ENCODE results near the gene HOXA5.

HOXA5 gene

GRCh38 chr7:27096768-27097514 is 46.5 kb downstream of the HOXA5 start:
- Histone ChIP-seq H3K79me2 (ENCODE audit: insufficient read depth, low read depth) (peaks cover 16% of the 10 kb centered on the region), H3K36me3 (ENCODE audit: insufficient read depth) (no peaks in the 10 kb centered on the region), H3K4me3 (IDR thresholded peaks at IDR 0.05; ENCODE audit: insufficient read depth, low read depth, low read length) (no peak overlapping the region), H3K4me2 (peak overlapping the region; percentile 89), H2AFZ (ENCODE audit: low read depth) (peak overlapping the region; percentile 90), H4K20me1 (ENCODE audit: insufficient read depth) (no peaks in the 10 kb centered on the region; the same call in 1 of the 2 replicates), H3K9ac (peak overlapping the region; percentile 61; the same call in 1 of the 2 replicates), H3K27ac (peak overlapping the region; percentile 59), H3K27me3 (ENCODE audit: insufficient read depth, low read depth) (no peaks in the 10 kb centered on the region), H3K4me1 (ENCODE audit: low read depth, poor library complexity, severe bottlenecking) (peaks cover 7% of the 10 kb centered on the region)
- TF ChIP-seq, protein P1, sequence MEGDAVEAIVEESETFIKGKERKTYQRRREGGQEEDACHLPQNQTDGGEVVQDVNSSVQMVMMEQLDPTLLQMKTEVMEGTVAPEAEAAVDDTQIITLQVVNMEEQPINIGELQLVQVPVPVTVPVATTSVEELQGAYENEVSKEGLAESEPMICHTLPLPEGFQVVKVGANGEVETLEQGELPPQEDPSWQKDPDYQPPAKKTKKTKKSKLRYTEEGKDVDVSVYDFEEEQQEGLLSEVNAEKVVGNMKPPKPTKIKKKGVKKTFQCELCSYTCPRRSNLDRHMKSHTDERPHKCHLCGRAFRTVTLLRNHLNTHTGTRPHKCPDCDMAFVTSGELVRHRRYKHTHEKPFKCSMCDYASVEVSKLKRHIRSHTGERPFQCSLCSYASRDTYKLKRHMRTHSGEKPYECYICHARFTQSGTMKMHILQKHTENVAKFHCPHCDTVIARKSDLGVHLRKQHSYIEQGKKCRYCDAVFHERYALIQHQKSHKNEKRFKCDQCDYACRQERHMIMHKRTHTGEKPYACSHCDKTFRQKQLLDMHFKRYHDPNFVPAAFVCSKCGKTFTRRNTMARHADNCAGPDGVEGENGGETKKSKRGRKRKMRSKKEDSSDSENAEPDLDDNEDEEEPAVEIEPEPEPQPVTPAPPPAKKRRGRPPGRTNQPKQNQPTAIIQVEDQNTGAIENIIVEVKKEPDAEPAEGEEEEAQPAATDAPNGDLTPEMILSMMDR (conservative IDR thresholded peaks at IDR 0.05; ENCODE audit: low read depth, low read length), result no peak

GRCh38 chr7:27095897-27096767 is 47.3 kb downstream of the HOXA5 start, which contains the start of gene HOXA1:
Gene HOXA1 (minus strand): TSS chr7:27096000. CDS start chr7:27095912, 88 bp downstream.
- TF ChIP-seq, protein P1 (conservative IDR thresholded peaks at IDR 0.05; ENCODE audit: low read depth, low read length), result no peak
- H3K4me3 ChIP-seq (IDR thresholded peaks at IDR 0.05; ENCODE audit: insufficient read depth, low read depth, low read length), result no peak within 1 kb of the TSS
- peak within 1 kb of the TSS; percentile 59 for H3K27ac ChIP-seq
- no peaks in the 10 kb centered on the region for H3K36me3 ChIP-seq (ENCODE audit: insufficient read depth)
- peaks cover 7% of the 10 kb centered on the region for H3K4me1 ChIP-seq (ENCODE audit: low read depth, poor library complexity, severe bottlenecking)
- peaks cover 16% of the 10 kb centered on the region for H3K79me2 ChIP-seq (ENCODE audit: insufficient read depth, low read depth)
- peak within 1 kb of the TSS; percentile 89 for H3K4me2 ChIP-seq
- no peaks in the 10 kb centered on the region for H3K27me3 ChIP-seq (ENCODE audit: insufficient read depth, low read depth)
- peak within 1 kb of the TSS; percentile 61 for H3K9ac ChIP-seq
- no peaks in the 10 kb centered on the region; the same call in 1 of the 2 replicates for H4K20me1 ChIP-seq (ENCODE audit: insufficient read depth)
- peak within 1 kb of the TSS; percentile 90 for H2AFZ ChIP-seq (ENCODE audit: low read depth)

DNA sequence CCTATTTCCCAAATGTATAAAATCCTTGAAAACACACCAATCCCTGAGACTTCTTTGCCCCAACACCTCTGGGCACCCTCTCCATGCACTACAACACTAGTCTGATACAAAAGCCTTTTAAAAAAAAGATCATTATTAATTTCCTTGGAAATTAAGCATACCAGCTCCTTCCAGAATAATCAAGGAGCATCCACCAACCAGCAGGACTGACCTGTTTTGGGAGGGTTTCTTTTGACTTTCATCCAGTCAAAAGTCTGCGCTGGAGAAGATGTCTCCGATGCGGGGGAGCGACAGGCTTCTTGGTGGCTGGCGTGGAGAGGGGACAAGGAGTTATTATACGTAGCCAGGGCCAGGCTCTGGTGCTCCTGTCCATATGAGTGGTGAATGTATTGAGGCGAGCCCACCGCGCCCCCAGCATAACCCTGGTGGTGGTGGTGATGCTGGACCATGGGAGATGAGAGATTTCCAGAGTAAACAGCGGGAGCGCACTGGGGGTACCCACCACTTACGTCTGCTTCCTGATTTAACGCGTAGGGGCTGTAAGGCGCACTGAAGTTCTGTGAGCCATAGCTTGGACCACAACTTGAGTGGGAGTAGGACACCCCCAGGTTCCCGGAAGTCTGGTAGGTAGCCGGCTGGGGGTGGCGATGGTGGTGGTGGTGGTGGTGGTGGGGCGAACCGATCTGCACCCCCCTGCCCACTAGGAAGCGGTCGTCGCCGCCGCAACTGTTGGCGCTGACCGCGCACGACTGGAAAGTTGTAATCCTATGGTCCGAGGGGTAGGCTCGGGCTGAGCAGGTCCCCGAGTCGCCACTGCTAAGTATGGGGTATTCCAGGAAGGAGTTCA is 48.2 kb downstream of the HOXA5 start:
- peaks cover 16% of the 10 kb centered on the region for H3K79me2 ChIP-seq (ENCODE audit: insufficient read depth, low read depth)
- H3K36me3 ChIP-seq (ENCODE audit: insufficient read depth), result no peaks in the 10 kb centered on the region
- no peak overlapping the region for H3K4me3 ChIP-seq (IDR thresholded peaks at IDR 0.05; ENCODE audit: insufficient read depth, low read depth, low read length)
- no peaks in the 10 kb centered on the region; the same call in 1 of the 2 replicates for H4K20me1 ChIP-seq (ENCODE audit: insufficient read depth)
- peak overlapping the region; percentile 90 for H2AFZ ChIP-seq (ENCODE audit: low read depth)
- H3K4me1 ChIP-seq (ENCODE audit: low read depth, poor library complexity, severe bottlenecking), result peaks cover 7% of the 10 kb centered on the region
- peak overlapping the region; percentile 39; the same call in 1 of the 2 replicates for H3K4me2 ChIP-seq
- TF ChIP-seq, protein P1 (conservative IDR thresholded peaks at IDR 0.05; ENCODE audit: low read depth, low read length), result no peak
- no peak overlapping the region for H3K9ac ChIP-seq
- H3K27me3 ChIP-seq (ENCODE audit: insufficient read depth, low read depth), result no peaks in the 10 kb centered on the region
- no peak overlapping the region for H3K27ac ChIP-seq

Data from KMS-11 (cell line).